IMR-90 (cell line): ENCODE results near the gene VEGFA. TPM values are rescaled to one million over a fixed set of nuclear protein-coding genes. Genes with fewer than 3 reads are reported as not detected.

ENCODE experiments used
- ATAC-seq: fragments of 200-7000 bp; cut with Tn5 transposase; 2 replicates; pipeline ENCODE4 v1.9.1; 2020; ENCODE audit warnings: low read depth, mild to moderate bottlenecking, moderate library complexity
- BruUV-seq: library from RNA; stranded (reverse); fragments of 400-500 nt; replicated peaks from 2 replicates; lab custom pipeline; 2021; lab: Mats Ljungman, UMichigan
- CTCF ChIA-PET: fragments of 300-600 bp; formaldehyde crosslinking; extraction: SDS; loops from one replicate; lab custom pipeline; 2021; ENCODE audit warnings: antibody characterized with exemption; lab: Yijun Ruan, JAX
- POLR2A ChIA-PET: fragments of 300-600 bp; sonication (Branson Sonifier 250); formaldehyde crosslinking; loops from one replicate; lab custom pipeline; 2022; ENCODE audit warnings: antibody characterized with exemption; ENCODE audit not compliant: unreplicated experiment; lab: Charles Lee
- DNase-seq: peaks from one replicate; pipeline ENCODE4 v3.0.0; 2013
- H2AFZ ChIP-seq: replicated peaks from 2 replicates; pipeline ENCODE3; 2013; ENCODE audit warnings: low read length, mild to moderate bottlenecking; ENCODE audit not compliant: poor library complexity
- H2AK5ac ChIP-seq: 2 replicates; pipeline ENCODE4 v1.6.1; 2013; ENCODE audit warnings: low read depth, low read length, inconsistent platforms
- H2AK9ac ChIP-seq: replicated peaks from 2 replicates; pipeline ENCODE3; 2013; ENCODE audit warnings: mild to moderate bottlenecking, low read depth, low read length, moderate library complexity; ENCODE audit not compliant: poor library complexity
- H2BK120ac ChIP-seq: 2 replicates; pipeline ENCODE4 v1.6.1; 2013; ENCODE audit warnings: low read depth, low read length, inconsistent platforms
- H2BK15ac ChIP-seq: 3 replicates; pipeline ENCODE4 v1.6.1; 2013; ENCODE audit warnings: low read depth, low read length, inconsistent platforms
- H2BK20ac ChIP-seq: 2 replicates; pipeline ENCODE4 v1.6.1; 2013; ENCODE audit warnings: low read depth, mild to moderate bottlenecking, inconsistent platforms, low read length, moderate library complexity
- H2BK5ac ChIP-seq: 2 replicates; pipeline ENCODE4 v1.6.1; 2013; ENCODE audit warnings: mild to moderate bottlenecking, low read depth, low read length, inconsistent platforms; ENCODE audit not compliant: poor library complexity, severe bottlenecking
- H3K14ac ChIP-seq: replicated peaks from 2 replicates; pipeline ENCODE4 v1.6.1; 2013; ENCODE audit warnings: low read depth, low read length, inconsistent platforms
- H3K18ac ChIP-seq: 2 replicates; pipeline ENCODE4 v1.6.1; 2013; ENCODE audit warnings: low read depth, low read length, control low read depth
- H3K23ac ChIP-seq: 2 replicates; pipeline ENCODE4 v1.6.1; 2013; ENCODE audit warnings: low read depth, low read length, inconsistent platforms
- H3K27ac ChIP-seq: 2 replicates; pipeline ENCODE4 v1.5.1; 2013; ENCODE audit warnings: mild to moderate bottlenecking, control low read depth, low read length; ENCODE audit not compliant: insufficient read depth
- H3K27me3 ChIP-seq: 2 replicates; pipeline ENCODE4 v1.6.1; 2013; ENCODE audit warnings: low read length; ENCODE audit not compliant: control insufficient read depth, insufficient read depth
- H3K36me3 ChIP-seq: 2 replicates; pipeline ENCODE4 v1.6.1; 2013; ENCODE audit warnings: low read length, mixed read lengths; ENCODE audit not compliant: control insufficient read depth, insufficient read depth
- H3K4ac ChIP-seq: 2 replicates; pipeline ENCODE4 v1.6.1; 2013; ENCODE audit warnings: low read depth, low read length, inconsistent platforms
- H3K4me1 ChIP-seq: 2 replicates; pipeline ENCODE4 v1.6.1; 2013; ENCODE audit warnings: low read length, mixed read lengths; ENCODE audit not compliant: control insufficient read depth, insufficient read depth
- H3K4me2 ChIP-seq: 2 replicates; pipeline ENCODE4 v1.6.1; 2013; ENCODE audit warnings: low read depth, mild to moderate bottlenecking, control low read depth, low read length, moderate library complexity
- H3K4me3 ChIP-seq: 2 replicates; pipeline ENCODE4 v1.5.1; 2013; ENCODE audit warnings: low read depth, mild to moderate bottlenecking, control low read depth, low read length, moderate library complexity; ENCODE audit not compliant: insufficient read depth
- H3K56ac ChIP-seq: 2 replicates; pipeline ENCODE4 v1.6.1; 2013; ENCODE audit warnings: low read length, inconsistent platforms; ENCODE audit not compliant: insufficient read depth; ENCODE audit errors: extremely low read depth
- H3K79me1 ChIP-seq, 2 experiments: 2 replicates each; pipeline ENCODE4 v1.6.1; 2013; ENCODE audit warnings: low read length in 2 of 2, inconsistent platforms in 1 of 2, low read depth in 1 of 2
- H3K9ac ChIP-seq: 2 replicates; pipeline ENCODE4 v1.6.1; 2013; ENCODE audit warnings: low read depth, low read length, control low read depth
- H3K9me1 ChIP-seq: 2 replicates; pipeline ENCODE4 v1.6.1; 2013; ENCODE audit warnings: low read length, inconsistent platforms; ENCODE audit not compliant: insufficient read depth
- H3K9me3 ChIP-seq: 2 replicates; pipeline ENCODE4 v1.6.1; 2013; ENCODE audit warnings: low read length; ENCODE audit not compliant: control insufficient read depth, insufficient read depth
- H4K20me1 ChIP-seq: 2 replicates; pipeline ENCODE4 v1.6.1; 2013; ENCODE audit warnings: low read length, inconsistent platforms; ENCODE audit not compliant: insufficient read depth
- H4K5ac ChIP-seq: 2 replicates; pipeline ENCODE4 v1.6.1; 2013; ENCODE audit warnings: mild to moderate bottlenecking, low read depth, low read length, control low read depth
- H4K8ac ChIP-seq, 2 experiments: 2 replicates each; pipeline ENCODE4 v1.6.1; 2013; ENCODE audit warnings: low read depth in 2 of 2, low read length in 2 of 2, control low read depth in 1 of 2, inconsistent platforms in 1 of 2
- H4K91ac ChIP-seq: 2 replicates; pipeline ENCODE4 v1.6.1; 2013; ENCODE audit warnings: low read depth, low read length, inconsistent platforms; ENCODE audit not compliant: insufficient read depth
- BHLHE40 ChIP-seq: fragments of 150-350 bp; IDR thresholded peaks from 2 replicates; pipeline ENCODE4 v1.6.1; 2016; ENCODE audit warnings: mild to moderate bottlenecking, low read depth, low read length
- NFE2L2 ChIP-seq: fragments of 150-350 bp; IDR thresholded peaks from 2 replicates; pipeline ENCODE4 v1.6.1; 2016; ENCODE audit warnings: low read depth, mild to moderate bottlenecking, low read length
- POLR2A ChIP-seq: IDR thresholded peaks from 2 replicates; pipeline ENCODE4 v1.6.1; 2012; ENCODE audit warnings: mild to moderate bottlenecking, low read depth, low read length
- WGBS, 2 experiments: methylation state at CpG; one replicate each; pipeline versions ENCODE4 v1.1.5 to v1.1.7; 2013; ENCODE audit warnings: missing lambda C conversion rate in 2 of 2; ENCODE audit not compliant: insufficient read length in 1 of 2; ENCODE audit errors: extremely low coverage in 2 of 2; 5-methylcytosine and 5-hydroxymethylcytosine counted together
- dilution Hi-C: fragments of 300-500 bp; cut with HindIII; formaldehyde crosslinking; loops from one replicate; pipeline ENCODE4 v1.14.3; 2018; ENCODE audit warnings: low sequenced_read_pairs; ENCODE audit not compliant: unreplicated experiment
- in situ Hi-C: fragments of 300-500 bp; cut with MboI; formaldehyde crosslinking; loops from 3 replicates; pipeline ENCODE4 v1.14.3; 2019; ENCODE audit warnings: low sequenced_read_pairs, inconsistent platforms, mixed read lengths
- intact Hi-C: fragments of 100-400 bp; cut with micrococcal nuclease; formaldehyde crosslinking; loops from 2 replicates; pipeline ENCODE4 v1.10.0; 2022
- polyA plus RNA-seq, 3 experiments: library from polyadenylated mRNA; depleted of rRNA; stranded (reverse); fragments of >200 nt; gene quantifications; 2 replicates each; pipeline ENCODE4 v1.2.3, GENCODE V29; 2012; ENCODE audit warnings: low replicate concordance in 1 of 3
- total RNA-seq: library from RNA; depleted of rRNA; stranded (reverse); fragments of >200 nt; gene quantifications from 2 replicates; pipeline ENCODE4 v1.2.3, GENCODE V29; 2012

Gene VEGFA
- total and polyA plus RNA-seq, 2 of the 4 experiments (the other 2 are of a cell fraction): 190 to 234 TPM

- no peak for TF ChIP-seq NFE2L2
Observed at GRCh38 chr6:43781941-43782704, 12.1 kb downstream of the VEGFA start (continued).

GRCh38 chr6:43782764-43783513, 12.9 kb downstream of the VEGFA start:
- Histone ChIP-seq H3K23ac (no peak overlapping the region), H3K9me3 (no peaks in the 10 kb centered on the region), H4K20me1 (peaks cover 92% of the 10 kb centered on the region), H2AFZ (peak overlapping the region; percentile 5), H3K9ac (no peak overlapping the region), H3K56ac (no peak overlapping the region), H3K18ac (no peak overlapping the region), H4K8ac (no peak overlapping the region), H3K27me3 (no peaks in the 10 kb centered on the region), H3K36me3 (peaks cover 81% of the 10 kb centered on the region), H2BK120ac (no peak overlapping the region), H3K9me1 (peaks cover 12% of the 10 kb centered on the region), H2BK5ac (no peak overlapping the region), H3K4me1 (peaks cover 2% of the 10 kb centered on the region; the same call in 1 of the 2 replicates), H2AK9ac (no peak overlapping the region), H4K5ac (no peak overlapping the region), H4K91ac (no peak overlapping the region), H3K27ac (no peak overlapping the region), H3K14ac (no peak overlapping the region), H3K79me1 (peaks cover 47 to 68% of the 10 kb centered on the region in 2 experiments), H3K4ac (no peak overlapping the region), H2BK15ac (no peak overlapping the region), H3K4me3 (no peak overlapping the region), H2AK5ac (no peak overlapping the region), H3K4me2 (no peak overlapping the region), H2BK20ac (no peak overlapping the region)
- dilution Hi-C loops (no loop called here), intact Hi-C loops (no loop called here), in situ Hi-C loops (no loop called here)
- ATAC-seq (no peak), DNase-seq (no peak)
- CTCF ChIA-PET: interaction anchor here (1.3 kb wide), 1 partner anchor 9 kb away, joined by 3 read pairs; no protein-coding TSS in a partner anchor
- 90% methylated on average over 2 of the region's 11 CpGs; no CpG with 5 or more reads in 1 of the 2 experiments for WGBS, 2 experiments
- TF ChIP-seq BHLHE40 (no peak), POLR2A (peak; percentile 38; the same call in 1 of the 2 replicates)
- no TSS peak for BruUV-seq
- POLR2A ChIA-PET: interaction anchor here (0.6 kb wide), 2 partner anchors 9 to 13 kb away, joined by 3 to 4 read pairs; partner anchors contain the start of gene VEGFA
